ENCODE data around the gene TEDC2. TPM values are rescaled to one million over a fixed set of nuclear protein-coding genes. Genes with fewer than 3 reads are reported as not detected.

Gene TEDC2
- total RNA-seq, 1 donor from 2014 or later = 2.5 TPM

DNA sequence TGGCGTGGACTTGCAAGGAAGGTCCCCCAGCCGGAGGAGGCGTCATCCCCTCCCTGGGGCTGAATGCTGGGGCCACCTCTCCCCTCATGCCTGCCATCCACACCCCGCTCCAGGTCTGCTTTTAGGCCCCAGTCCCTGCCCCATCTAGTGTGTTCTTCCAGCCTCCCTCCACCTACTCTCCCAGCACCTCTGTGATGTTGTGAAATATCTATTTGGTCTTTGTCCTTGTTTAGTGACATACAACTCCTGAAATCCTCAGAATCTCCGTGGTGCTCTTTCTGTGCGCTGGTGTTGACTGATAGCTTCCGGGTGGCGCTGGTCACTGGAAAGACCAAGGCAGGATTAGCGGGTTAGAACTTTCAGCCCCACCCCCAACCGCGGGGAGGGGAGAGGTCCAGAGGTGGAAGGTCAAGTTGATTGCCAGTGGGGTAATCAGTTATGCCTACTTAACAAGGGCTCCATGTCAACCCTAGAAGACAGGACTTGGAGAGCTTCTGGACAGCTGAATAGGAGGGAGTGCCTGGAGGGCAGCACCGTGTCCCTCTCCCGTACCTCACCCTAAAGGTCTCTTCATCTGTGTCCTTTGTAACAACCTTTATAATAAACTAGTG is 25.1 kb downstream of the TEDC2 start:
- intact Hi-C loops (cut with DNase I) = no loop called here

GRCh38 chr16:2485811-2486507 is 26.1 kb downstream of the TEDC2 start:
- TF ChIP-seq POLR2AphosphoS5 (IDR thresholded peaks at IDR 0.05; ENCODE audit: insufficient read depth in 1 of 2, low read depth in 1 of 2) (no peak), POLR2A (IDR thresholded peaks at IDR 0.05) (no peak)
- TF ChIP-seq, protein P1, sequence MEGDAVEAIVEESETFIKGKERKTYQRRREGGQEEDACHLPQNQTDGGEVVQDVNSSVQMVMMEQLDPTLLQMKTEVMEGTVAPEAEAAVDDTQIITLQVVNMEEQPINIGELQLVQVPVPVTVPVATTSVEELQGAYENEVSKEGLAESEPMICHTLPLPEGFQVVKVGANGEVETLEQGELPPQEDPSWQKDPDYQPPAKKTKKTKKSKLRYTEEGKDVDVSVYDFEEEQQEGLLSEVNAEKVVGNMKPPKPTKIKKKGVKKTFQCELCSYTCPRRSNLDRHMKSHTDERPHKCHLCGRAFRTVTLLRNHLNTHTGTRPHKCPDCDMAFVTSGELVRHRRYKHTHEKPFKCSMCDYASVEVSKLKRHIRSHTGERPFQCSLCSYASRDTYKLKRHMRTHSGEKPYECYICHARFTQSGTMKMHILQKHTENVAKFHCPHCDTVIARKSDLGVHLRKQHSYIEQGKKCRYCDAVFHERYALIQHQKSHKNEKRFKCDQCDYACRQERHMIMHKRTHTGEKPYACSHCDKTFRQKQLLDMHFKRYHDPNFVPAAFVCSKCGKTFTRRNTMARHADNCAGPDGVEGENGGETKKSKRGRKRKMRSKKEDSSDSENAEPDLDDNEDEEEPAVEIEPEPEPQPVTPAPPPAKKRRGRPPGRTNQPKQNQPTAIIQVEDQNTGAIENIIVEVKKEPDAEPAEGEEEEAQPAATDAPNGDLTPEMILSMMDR (IDR thresholded peaks at IDR 0.05) = no peak
- Histone ChIP-seq H3K4me1 (peaks cover 30% of the 10 kb centered on the region), H3K27me3 (no peaks in the 10 kb centered on the region), H3K4me3 (no peak overlapping the region), H3K9me3 (no peaks in the 10 kb centered on the region), H3K36me3 (no peaks in the 10 kb centered on the region), H3K27ac (no peak overlapping the region)
- DNase-seq (ENCODE audit: extremely low spot score in 2 of 2) = no peak
- intact Hi-C loops (cut with DNase I) = no loop called here

More for the DNA sequence above, 25.1 kb downstream of the TEDC2 start:
- Histone ChIP-seq H3K4me1 (peaks cover 31% of the 10 kb centered on the region), H3K4me3 (no peak overlapping the region), H3K36me3 (no peaks in the 10 kb centered on the region), H3K27ac (no peak overlapping the region), H3K9me3 (no peaks in the 10 kb centered on the region), H3K27me3 (no peaks in the 10 kb centered on the region)
- TF ChIP-seq, protein P1 (IDR thresholded peaks at IDR 0.05) = no peak
- TF ChIP-seq POLR2AphosphoS5 (IDR thresholded peaks at IDR 0.05; ENCODE audit: insufficient read depth in 1 of 2, low read depth in 1 of 2) (no peak), POLR2A (IDR thresholded peaks at IDR 0.05) (no peak)
- no peak for DNase-seq (ENCODE audit: extremely low spot score in 2 of 2)

- H3K27ac ChIP-seq = no peak overlapping the region
- intact Hi-C loops (cut with DNase I) = no loop called here
Measured at GRCh38 chr16:2486645-2487516, 27.0 kb downstream of the TEDC2 start.

GRCh38 chr16:2487517-2487842 is 27.6 kb downstream of the TEDC2 start:
- no peaks in the 10 kb centered on the region for H3K9me3 ChIP-seq
- no peak for TF ChIP-seq POLR2A (IDR thresholded peaks at IDR 0.05)
- TF ChIP-seq POLR2AphosphoS5 (IDR thresholded peaks at IDR 0.05; ENCODE audit: insufficient read depth in 1 of 2, low read depth in 1 of 2) = no peak
- TF ChIP-seq, protein P1 (IDR thresholded peaks at IDR 0.05) = no peak
- peaks cover 21% of the 10 kb centered on the region for H3K4me1 ChIP-seq
- DNase-seq (ENCODE audit: extremely low spot score in 2 of 2) = no peak
- intact Hi-C loops (cut with DNase I) = no loop called here
- no peaks in the 10 kb centered on the region for H3K27me3 ChIP-seq
- H3K4me3 ChIP-seq = no peak overlapping the region
- no peak overlapping the region for H3K27ac ChIP-seq
- H3K36me3 ChIP-seq = no peaks in the 10 kb centered on the region

More at GRCh38 chr16:2486645-2487516, 27.0 kb downstream of the TEDC2 start:
- Histone ChIP-seq H3K4me1 (peaks cover 26% of the 10 kb centered on the region), H3K9me3 (no peaks in the 10 kb centered on the region), H3K4me3 (no peak overlapping the region), H3K36me3 (no peaks in the 10 kb centered on the region), H3K27me3 (no peaks in the 10 kb centered on the region)
- no peak for DNase-seq (ENCODE audit: extremely low spot score in 2 of 2)
- TF ChIP-seq POLR2A (IDR thresholded peaks at IDR 0.05) = no peak
- TF ChIP-seq, protein P1 (IDR thresholded peaks at IDR 0.05) = peak in 1 of 3 experiments; percentile 5

All from vagina (tissue), 2 donors.